ENCODE measurements around the gene AHRR. TPM values are rescaled to one million over a fixed set of nuclear protein-coding genes. Genes with fewer than 3 reads are reported as not detected.

AHRR gene
- total and polyA plus RNA-seq, 10 of the 15 experiments (the other 5 are each of a cell fraction or from before 2014, with no cell fraction given) = 0.90 to 35.2 (median 19.2) TPM

DNA sequence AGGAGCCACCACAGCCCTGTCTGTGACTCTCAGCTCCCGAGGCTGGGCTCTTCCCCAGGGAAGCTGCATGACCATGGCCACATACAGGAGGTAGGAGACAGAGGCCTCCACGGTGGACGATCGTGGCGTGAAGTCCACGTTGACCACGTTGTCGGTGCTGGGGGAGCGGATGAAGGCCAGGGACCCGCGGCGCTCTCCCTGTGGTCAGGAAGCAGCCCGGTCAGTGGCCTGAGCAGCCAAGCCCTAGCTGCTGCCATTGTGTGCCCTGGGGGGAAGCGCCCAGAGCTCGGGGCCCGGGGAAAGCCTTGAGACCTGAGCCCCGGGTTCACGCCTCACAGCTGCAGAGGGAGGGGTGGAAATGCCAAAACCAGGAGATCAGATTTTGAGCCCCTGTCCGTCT, 155.7 kb downstream of the AHRR start (continued):
- no peak for TF ChIP-seq SUPT20H (IDR thresholded peaks at IDR 0.05; ENCODE audit: borderline replicate concordance, control insufficient read depth, low read depth, low read length)
- no peak for TF ChIP-seq EP300 (IDR thresholded peaks at IDR 0.05; ENCODE audit: borderline replicate concordance in 1 of 2, control insufficient read depth in 1 of 2, low read depth in 2 of 2, low read length in 2 of 2)
- TF ChIP-seq, protein P1, sequence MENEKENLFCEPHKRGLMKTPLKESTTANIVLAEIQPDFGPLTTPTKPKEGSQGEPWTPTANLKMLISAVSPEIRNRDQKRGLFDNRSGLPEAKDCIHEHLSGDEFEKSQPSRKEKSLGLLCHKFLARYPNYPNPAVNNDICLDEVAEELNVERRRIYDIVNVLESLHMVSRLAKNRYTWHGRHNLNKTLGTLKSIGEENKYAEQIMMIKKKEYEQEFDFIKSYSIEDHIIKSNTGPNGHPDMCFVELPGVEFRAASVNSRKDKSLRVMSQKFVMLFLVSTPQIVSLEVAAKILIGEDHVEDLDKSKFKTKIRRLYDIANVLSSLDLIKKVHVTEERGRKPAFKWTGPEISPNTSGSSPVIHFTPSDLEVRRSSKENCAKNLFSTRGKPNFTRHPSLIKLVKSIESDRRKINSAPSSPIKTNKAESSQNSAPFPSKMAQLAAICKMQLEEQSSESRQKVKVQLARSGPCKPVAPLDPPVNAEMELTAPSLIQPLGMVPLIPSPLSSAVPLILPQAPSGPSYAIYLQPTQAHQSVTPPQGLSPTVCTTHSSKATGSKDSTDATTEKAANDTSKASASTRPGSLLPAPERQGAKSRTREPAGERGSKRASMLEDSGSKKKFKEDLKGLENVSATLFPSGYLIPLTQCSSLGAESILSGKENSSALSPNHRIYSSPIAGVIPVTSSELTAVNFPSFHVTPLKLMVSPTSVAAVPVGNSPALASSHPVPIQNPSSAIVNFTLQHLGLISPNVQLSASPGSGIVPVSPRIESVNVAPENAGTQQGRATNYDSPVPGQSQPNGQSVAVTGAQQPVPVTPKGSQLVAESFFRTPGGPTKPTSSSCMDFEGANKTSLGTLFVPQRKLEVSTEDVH (IDR thresholded peaks at IDR 0.05; ENCODE audit: low read depth, partially characterized antibody) = no peak
- no peak for TF ChIP-seq PAX5 (IDR thresholded peaks at IDR 0.05; ENCODE audit: borderline replicate concordance, low read depth, low read length)
- TF ChIP-seq, protein P2, sequence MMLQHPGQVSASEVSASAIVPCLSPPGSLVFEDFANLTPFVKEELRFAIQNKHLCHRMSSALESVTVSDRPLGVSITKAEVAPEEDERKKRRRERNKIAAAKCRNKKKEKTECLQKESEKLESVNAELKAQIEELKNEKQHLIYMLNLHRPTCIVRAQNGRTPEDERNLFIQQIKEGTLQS (IDR thresholded peaks at IDR 0.05; ENCODE audit: borderline replicate concordance, extremely low read depth, low read depth, low read length) = no peak
- TF ChIP-seq, protein P3, sequence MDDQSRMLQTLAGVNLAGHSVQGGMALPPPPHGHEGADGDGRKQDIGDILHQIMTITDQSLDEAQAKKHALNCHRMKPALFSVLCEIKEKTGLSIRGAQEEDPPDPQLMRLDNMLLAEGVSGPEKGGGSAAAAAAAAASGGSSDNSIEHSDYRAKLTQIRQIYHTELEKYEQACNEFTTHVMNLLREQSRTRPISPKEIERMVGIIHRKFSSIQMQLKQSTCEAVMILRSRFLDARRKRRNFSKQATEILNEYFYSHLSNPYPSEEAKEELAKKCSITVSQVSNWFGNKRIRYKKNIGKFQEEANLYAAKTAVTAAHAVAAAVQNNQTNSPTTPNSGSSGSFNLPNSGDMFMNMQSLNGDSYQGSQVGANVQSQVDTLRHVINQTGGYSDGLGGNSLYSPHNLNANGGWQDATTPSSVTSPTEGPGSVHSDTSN (IDR thresholded peaks at IDR 0.05; ENCODE audit: insufficient replicate concordance, low read depth, low read length) = no peak
- no peak for TF ChIP-seq HDGF (IDR thresholded peaks at IDR 0.05)
- TF ChIP-seq NR2C2 (IDR thresholded peaks at IDR 0.05; ENCODE audit: borderline replicate concordance, control insufficient read depth, insufficient read length, low read depth) = no peak

All from GM12878 (cell line).